ENCODE measurements around the gene BAX.
"Not testable (repeated sequence)": the region's sequence is repeated elsewhere in the genome, so short reads cannot be mapped to it uniquely, and the experiment has no call there.

BAX gene

DNA sequence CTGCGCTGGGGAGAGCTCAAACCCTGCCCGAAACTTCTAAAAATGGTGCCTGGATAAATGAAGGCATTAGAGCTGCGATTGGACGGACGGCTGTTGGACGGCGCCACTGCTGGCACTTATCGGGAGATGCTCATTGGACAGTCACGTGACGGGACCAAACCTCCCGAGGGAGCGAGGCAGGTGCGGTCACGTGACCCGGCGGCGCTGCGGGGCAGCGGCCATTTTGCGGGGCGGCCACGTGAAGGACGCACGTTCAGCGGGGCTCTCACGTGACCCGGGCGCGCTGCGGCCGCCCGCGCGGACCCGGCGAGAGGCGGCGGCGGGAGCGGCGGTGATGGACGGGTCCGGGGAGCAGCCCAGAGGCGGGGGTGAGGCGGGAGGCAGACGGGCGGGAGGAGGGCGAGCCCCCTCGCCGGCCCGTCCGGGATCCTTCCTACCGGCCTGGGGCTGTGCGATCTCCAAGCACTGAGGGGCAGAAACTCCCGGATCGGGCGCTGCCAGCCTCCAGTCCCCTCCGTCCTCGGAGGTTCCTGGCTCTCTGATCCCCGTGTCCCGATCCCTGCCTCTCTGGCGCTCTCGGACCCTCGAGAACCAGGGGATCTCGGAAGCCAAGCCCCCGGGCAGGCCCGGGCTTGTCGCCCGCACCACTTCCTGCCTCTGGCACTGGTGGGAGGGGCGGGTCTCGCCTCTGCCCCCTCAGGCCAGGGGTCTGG is at the start of gene BAX:
Gene BAX, plus strand, starts transcription at position 281 of the 713 bp plus-strand sequence. Its CDS starts 54 bp downstream, at position 335.
- FAIRE-seq = peak; percentile 45

GRCh38 chr19:48905664-48906063 is 49.0 kb upstream of the BAX start:
- FAIRE-seq = no peak

GRCh38 chr19:48906324-48906723 is 48.4 kb upstream of the BAX start:
- no peak for FAIRE-seq

DNA sequence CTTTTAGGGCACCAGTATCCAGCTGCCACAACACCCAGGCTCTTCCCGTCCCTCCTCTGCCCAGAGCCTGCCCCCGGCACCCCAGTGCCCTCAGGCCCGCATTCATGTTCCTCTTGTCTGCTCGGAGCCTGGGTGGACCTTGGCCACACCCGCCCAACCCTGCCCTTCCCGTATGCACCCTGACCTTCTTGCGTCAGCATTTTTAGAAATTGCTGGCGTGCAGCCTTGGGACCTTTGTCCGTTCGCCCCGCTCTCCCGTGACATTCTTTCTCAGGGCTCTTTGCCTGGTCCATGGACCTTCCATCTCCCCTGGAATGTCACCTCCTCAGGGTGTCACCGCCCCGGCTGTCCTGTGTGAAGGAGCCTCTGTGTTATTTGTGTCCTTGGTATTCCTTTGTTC is 47.0 kb upstream of the BAX start:
- no peak for FAIRE-seq

DNA sequence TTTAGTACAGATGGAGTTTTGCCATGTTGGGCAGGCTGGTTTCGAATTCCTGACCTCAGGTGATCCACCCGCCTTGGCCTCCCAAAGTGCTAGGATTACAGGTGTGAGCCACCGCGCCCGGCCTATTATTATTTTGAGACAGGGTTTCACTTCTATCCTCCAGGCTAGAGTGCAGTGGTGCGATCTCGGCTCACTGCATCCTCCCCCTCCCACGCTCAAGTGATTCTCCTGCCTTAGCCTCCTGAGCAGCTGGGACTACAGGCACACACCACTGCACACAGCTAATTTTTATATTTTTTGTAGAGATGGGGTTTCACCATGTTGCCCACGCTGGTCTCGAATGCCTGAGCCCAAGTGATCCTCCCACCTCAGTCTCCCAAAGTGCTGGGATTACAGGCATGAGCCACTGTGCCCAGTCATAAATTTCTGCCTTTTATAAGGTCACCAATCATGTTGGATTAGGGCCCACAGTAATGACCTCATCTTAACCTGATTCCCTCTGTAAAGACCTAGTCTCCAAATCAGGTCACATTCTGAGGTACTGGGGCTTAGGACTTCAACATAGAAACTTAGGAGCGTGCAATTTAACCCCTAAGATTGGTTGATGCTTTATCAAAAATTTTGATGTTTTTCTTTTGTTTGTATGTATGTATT is 45.1 kb upstream of the BAX start:
- FAIRE-seq = not testable (repeated sequence)

DNA sequence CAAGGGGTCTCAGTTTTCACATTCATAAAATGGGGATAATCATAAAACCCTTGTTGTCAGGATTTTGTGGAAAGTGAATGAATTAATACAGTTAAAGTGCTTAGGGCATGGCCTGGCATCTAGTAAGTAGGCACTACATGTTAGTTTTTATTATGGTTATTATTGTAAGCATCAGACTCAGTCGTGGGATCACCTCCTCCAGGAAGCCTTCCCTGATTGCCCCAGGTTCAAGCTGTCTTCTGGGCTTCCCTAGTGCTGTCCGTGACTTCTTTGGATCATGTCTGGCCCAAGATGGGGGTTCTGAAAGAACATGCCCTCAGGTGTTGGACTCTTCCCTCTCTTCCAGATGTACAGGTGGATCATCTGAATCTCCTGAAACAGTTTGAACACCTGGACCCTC is 43.9 kb upstream of the BAX start:
- FAIRE-seq = no peak

DNA sequence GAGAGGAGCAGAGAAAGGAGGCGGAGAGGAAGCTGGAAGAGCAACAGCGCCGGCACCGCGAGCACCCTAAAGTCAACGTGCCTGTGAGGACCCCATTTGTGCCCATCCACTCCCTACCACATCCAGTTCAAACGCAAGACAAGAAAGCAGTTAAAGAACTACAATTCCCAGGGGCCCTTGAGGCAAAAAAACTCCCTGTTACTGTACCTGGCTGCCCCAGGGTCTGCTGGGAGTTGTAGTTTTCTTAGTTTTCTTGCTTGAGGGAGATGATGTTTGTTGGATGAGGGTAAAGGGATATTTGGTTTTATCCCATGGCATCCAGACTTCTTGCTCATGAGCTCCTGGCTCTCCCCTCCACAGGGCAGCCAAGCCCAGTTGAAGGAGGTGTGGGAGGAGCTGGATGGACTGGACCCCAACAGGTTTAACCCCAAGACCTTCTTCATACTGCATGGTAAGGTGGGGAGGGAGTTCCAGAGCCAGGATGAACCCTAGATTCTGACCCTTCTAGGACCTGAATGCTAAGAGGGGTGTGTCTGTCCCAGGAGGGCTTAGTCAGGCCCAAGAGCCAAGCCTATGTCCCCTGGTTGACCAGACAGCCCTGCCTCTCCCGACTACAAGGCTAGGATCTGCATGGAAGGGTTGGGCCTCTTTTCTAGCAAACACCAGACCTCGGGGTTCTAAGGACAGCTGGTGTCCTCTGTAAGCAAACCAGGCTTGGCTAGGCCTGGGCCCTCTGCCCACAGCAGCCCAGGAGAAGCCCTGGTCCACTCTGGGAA is 41.4 kb upstream of the BAX start:
- FAIRE-seq = peak; percentile 27

DNA sequence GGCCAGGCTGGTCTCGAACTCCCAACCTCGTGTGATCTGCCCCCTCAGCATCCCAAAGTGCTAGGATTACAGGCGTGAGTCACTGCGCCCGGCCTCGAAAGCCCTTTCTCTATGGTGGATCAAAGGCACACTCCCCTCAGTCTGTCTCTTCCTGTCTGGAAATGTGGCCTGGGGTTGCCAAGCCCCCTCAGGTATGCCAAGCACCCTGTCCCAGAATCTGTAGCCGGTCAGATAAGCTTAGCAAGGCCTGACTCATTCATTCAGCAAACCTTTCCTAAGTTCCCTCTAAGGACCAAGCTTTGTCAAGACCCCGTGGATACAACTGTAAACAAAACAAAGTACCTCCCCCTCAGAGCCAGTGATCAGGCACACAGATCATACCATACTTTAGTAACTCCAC is 40.5 kb upstream of the BAX start:
- FAIRE-seq = no peak

DNA sequence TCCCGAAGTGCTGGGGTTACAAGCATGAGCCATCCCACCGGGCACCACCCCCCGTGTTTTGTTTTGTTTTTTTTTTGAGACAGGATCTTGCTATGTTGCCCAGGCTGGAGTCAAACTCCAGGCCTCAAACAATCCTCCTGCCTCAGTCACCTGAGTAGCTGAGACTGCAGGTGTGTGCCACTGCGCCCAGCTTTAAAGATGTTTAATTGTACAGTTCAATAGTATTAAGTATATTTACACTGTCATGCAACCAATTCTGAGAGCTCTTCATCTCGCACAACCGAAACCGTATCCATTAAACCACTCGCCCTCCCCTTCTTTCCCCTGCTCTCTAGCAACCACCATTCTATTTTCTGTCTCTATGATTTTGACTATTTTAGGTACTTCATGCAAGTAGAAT is 38.9 kb upstream of the BAX start:
- FAIRE-seq = no peak

DNA sequence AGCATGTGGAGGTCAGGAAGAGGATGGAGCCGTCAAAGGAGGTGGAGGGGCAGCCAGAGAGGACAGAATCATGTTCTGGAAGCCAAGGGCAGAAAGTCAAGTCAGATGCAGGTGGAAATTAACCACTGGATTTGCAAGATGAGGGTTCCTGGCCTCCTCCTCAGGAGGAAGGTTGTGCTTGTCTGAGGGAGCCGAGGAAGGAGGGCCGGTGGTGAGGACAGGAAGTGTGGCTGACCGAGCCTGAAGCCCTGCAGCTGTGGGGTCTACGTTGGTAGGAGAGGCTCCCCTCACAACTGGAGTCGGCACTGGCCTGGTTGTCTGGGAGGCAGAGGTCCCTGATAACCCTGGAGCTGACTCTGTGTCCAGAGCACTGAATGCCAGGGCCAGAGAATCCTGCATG is 36.6 kb upstream of the BAX start:
- FAIRE-seq = no peak

DNA sequence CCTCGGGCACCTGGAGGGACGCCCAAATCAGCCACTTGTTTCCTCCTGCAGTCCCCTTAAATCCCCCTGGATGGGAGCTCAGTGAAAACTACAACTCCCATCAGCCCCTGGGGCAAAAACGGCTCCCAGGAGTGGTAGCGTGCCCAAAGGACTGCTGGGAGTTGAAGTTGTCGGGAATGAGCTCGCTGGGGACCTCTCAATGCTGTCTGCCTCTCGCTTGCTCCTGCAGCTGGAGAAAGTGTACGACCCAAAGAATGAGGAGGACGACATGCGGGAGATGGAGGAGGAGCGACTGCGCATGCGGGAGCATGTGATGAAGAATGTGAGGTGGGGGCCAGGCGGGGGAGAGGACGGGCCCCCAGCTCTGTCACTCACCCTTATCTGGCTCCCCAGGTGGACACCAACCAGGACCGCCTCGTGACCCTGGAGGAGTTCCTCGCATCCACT is 35.9 kb upstream of the BAX start:
- FAIRE-seq = peak; percentile 71

- FAIRE-seq = not testable (repeated sequence)
Observed at GRCh38 chr19:48919271-48919670, 35.4 kb upstream of the BAX start.

- FAIRE-seq = no peak
Observed at GRCh38 chr19:48920949-48921348, 33.7 kb upstream of the BAX start.

DNA sequence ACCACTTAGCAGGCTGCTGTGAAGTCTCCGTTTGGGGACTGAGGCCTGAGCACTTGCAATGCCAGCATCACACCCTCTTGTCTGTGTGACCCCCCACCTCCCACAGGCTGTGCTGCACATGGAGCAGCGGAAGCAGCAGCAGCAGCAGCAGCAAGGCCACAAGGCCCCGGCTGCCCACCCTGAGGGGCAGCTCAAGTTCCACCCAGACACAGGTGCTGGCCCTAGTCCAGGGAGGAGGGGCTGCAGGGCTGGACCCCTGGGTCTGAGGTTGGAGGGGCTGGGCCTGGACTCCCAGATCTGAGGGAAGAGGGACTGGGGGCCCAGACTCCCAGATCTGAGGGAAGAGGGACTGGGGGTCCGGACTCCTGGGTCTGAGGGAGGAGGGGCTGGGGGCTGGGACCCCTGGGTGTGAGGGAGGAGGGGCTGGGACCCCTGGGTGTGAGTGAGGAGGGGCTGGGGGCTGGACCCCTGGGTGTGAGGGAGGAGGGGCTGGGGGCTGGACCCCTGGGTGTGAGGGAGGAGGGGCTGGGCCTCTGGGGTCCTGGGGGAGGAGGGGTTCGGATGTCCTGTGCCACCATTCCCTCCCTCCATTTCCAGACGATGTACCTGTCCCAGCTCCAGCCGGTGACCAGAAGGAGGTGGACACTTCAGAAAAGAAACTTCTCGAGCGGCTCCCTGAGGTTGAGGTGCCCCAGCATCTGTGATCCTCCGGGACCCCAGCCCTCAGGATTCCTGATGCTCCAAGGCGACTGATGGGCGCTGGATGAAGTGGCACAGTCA is 32.8 kb upstream of the BAX start:
- no peak for FAIRE-seq

DNA sequence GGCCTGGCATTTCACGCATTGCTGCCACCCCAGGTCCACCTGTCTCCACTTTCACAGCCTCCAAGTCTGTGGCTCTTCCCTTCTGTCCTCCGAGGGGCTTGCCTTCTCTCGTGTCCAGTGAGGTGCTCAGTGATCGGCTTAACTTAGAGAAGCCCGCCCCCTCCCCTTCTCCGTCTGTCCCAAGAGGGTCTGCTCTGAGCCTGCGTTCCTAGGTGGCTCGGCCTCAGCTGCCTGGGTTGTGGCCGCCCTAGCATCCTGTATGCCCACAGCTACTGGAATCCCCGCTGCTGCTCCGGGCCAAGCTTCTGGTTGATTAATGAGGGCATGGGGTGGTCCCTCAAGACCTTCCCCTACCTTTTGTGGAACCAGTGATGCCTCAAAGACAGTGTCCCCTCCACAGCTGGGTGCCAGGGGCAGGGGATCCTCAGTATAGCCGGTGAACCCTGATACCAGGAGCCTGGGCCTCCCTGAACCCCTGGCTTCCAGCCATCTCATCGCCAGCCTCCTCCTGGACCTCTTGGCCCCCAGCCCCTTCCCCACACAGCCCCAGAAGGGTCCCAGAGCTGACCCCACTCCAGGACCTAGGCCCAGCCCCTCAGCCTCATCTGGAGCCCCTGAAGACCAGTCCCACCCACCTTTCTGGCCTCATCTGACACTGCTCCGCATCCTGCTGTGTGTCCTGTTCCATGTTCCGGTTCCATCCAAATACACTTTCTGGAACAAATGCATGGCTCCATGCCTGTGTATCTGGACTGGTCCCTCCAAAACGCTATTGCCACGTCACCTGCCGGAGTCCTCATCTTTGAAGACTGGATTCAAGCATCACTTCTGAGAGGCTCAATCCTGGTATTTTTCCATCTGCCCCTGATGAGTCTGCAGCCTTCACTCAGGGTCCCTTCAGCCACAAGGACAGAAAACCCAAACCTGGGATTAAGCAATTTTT is 31.9 kb upstream of the BAX start:
- FAIRE-seq = no peak

- FAIRE-seq = no peak
Observed at GRCh38 chr19:48925240-48925843, 29.3 kb upstream of the BAX start.

DNA sequence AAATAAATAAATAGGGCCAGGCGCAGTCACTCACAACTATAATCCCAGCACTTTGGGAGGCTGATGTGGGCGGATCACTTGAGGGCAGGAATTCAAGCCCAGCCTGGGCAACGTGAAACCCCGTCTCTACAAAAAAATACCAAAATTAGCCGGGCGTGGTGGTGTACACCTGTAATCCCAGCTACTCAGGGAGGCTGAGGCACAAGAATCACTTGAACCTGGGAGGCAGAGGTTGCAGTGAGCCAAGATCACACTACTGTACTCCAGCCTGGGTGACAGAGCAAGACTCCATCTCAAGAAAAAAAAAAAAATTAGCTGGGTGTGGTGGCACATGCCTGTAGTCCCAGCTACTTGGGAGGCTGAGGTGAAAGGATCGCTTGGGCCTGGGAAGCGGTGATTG is 28.8 kb upstream of the BAX start:
- FAIRE-seq = not testable (repeated sequence)

DNA sequence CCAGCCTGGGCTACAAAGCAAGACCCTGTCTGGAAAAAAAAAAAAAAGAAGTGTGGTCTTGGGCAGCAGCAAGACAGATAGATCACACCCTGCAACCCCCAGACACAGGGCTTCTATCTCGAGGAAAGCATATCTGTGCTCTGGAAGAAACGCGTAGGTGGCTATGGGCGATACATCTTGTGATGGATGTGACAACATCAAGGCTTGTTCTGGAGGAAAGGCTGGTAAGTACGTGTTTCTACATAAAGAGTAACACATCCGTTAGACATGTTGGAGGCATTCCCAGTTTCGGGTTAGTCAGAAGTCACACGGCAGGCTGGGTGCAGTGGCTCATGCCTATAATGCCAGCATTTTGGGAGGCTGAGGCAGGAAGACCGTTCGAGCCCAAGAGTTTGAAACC is 27.8 kb upstream of the BAX start:
- no peak for FAIRE-seq

DNA sequence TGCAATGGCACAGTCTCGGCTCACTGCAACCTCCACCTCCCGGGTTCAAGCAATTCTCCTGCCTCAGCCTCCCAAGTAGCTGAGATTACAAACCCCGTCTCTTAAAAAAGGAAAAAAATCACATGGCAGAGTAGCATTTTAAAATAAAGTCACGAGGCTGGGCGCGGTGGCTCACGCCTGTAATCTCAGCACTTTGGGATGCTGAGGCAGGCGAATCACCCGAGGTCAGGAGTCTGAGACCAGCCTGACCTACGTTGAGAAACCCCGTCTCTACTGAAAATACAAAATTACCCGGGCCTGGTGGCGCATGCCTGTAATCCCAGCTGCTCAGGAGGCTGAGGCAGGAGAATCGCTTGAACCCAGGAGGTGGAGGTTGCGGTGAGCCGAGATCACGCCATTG is 27.0 kb upstream of the BAX start:
- FAIRE-seq = not testable (repeated sequence)

DNA sequence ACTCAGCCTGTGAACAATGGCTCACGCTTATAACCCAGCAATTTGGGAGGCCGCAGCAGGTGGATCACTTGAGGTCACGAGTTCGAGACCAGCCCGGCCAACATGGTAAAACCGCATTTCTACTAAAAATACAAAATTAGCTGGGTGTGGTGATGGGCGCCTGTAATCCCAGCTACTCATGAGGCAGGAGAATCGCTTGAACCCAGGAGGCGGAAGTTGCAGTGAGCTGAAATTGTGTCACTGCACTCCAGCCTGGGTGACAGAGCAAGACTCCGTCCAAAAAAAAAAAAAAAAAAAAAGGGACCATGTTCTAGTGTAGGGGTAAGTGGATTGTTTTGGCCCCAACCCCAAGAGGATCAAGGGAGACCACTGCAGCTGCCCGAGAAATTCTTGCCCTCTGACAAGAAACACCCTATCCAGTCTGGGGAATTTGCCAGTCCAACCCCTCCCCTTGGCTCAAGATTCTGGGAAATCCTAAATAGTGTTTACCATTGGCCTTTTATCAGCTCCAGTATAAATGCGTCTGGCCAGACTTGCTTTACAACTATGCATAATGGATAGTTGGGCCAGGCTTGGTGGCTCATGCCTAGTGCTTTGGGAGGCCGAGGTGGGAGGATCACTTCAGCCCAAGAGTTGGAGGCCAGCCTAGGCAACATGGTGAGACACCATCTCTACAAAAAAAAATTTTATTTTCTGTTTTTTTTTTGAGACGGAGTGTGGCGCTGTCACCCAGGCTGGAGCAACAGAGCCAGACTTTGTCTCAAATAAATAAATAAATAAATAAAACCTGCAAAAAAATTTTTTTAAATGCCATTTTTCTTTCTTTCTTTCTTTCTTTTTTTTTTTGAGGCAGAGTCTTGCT is 26.3 kb upstream of the BAX start:
- FAIRE-seq = no peak
